ENCODE results near the gene AFF2. TPM values are rescaled to one million over a fixed set of nuclear protein-coding genes. Genes with fewer than 3 reads are reported as not detected.
A peak's percentile ranks its signal among the peaks of the same experiment; 100 is the strongest.

The AFF2 gene
- total RNA-seq, 1 donor from 2014 or later, result 10.9 TPM

DNA sequence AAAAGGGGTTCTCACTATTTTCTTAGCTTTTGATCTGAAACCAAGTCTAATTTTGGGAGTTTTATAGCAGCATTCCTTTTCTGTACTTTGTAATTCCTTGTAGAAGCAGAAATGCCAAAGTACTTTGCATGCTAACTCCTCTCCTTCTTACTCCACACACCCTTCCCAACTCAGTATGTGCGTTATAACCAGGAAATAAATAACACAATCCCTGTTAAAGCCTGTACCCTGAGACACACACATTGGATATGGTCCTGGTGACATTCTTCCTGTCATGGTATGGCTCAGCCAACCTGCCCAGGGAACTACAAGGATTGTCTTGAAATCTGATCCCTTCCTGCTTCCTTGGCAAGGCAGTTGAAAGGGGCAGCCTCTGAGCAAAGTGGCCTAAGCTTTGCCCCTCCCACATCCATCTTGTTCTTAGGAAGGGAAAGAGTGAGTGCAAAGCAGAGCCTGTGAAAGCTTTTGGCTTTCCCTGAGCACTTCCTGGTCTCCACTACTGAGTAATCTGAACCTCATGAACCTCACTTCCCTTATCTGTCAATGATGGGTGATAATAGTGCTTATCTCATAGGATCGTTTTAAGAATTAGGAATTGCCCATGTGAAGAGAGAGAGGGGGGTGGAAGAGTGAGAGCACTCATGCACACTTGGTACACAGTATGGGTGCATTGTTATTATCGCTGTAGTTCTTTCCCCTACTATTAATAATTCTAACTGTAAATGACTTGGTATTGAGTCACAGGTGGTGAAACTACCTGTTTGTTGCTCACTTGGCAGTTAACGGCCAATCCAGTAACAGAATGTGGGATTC lies 109.3 kb downstream of the AFF2 start:
- H3K36me3 ChIP-seq, result no peaks in the 10 kb centered on the region
- intact Hi-C loops (cut with DNase I), result no loop called here
- no peak overlapping the region for H3K27ac ChIP-seq
- DNase-seq, result no peak
- no peaks in the 10 kb centered on the region for H3K4me1 ChIP-seq
- H3K4me3 ChIP-seq, result no peak overlapping the region
- no peaks in the 10 kb centered on the region for H3K27me3 ChIP-seq (ENCODE audit: low read depth)
- TF ChIP-seq, protein P1, sequence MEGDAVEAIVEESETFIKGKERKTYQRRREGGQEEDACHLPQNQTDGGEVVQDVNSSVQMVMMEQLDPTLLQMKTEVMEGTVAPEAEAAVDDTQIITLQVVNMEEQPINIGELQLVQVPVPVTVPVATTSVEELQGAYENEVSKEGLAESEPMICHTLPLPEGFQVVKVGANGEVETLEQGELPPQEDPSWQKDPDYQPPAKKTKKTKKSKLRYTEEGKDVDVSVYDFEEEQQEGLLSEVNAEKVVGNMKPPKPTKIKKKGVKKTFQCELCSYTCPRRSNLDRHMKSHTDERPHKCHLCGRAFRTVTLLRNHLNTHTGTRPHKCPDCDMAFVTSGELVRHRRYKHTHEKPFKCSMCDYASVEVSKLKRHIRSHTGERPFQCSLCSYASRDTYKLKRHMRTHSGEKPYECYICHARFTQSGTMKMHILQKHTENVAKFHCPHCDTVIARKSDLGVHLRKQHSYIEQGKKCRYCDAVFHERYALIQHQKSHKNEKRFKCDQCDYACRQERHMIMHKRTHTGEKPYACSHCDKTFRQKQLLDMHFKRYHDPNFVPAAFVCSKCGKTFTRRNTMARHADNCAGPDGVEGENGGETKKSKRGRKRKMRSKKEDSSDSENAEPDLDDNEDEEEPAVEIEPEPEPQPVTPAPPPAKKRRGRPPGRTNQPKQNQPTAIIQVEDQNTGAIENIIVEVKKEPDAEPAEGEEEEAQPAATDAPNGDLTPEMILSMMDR (IDR thresholded peaks at IDR 0.05), result no peak
- peak; percentile 40 to 51 for ATAC-seq
- H3K9me3 ChIP-seq, result no peaks in the 10 kb centered on the region

DNA sequence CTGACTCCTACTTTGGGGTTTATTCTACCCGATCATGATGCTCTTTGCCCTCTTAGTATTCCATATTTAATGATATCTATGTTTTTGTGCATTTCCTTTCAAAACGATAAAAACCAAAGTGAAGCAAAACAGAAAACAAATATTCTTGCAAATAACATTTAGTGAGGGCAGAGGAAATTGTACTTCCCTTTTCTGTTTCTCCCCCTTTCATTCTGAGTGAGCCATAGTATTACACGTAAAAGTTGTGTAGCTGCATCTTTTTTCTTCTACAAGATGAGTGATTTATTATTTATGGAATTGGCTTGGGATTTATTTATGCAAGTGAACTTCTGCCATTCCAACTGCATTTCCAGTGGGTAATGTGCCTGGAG lies 109.9 kb downstream of the AFF2 start:
- no peak overlapping the region for H3K4me3 ChIP-seq
- H3K4me1 ChIP-seq, result no peaks in the 10 kb centered on the region
- no peaks in the 10 kb centered on the region for H3K36me3 ChIP-seq
- intact Hi-C loops (cut with DNase I), result no loop called here
- DNase-seq, result no peak
- H3K27me3 ChIP-seq (ENCODE audit: low read depth), result no peaks in the 10 kb centered on the region
- H3K27ac ChIP-seq, result no peak overlapping the region
- H3K9me3 ChIP-seq, result no peaks in the 10 kb centered on the region
- no peak for ATAC-seq
- TF ChIP-seq, protein P1 (IDR thresholded peaks at IDR 0.05), result no peak

DNA sequence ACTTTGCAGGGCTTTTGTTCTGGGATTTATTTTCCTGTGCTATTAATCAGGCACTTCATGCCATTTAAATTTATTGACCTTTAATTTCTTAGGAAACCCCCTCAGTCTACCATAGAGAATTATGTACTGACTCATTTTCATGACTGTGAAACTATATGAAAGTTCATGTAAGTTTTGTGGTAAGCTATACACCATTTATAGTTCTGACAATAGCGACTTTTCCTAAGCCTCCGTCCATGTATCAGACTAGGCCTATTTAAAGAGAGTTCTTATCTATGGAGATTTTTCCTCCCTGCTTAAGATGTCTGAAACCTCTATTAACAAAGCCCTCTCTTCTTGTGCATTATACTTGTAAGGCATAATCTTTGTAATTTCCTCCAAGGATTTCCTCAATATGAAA lies 111.6 kb downstream of the AFF2 start:
- intact Hi-C loops (cut with DNase I), result no loop called here
- H3K27ac ChIP-seq, result no peak overlapping the region
- TF ChIP-seq, protein P1 (IDR thresholded peaks at IDR 0.05), result no peak
- DNase-seq, result no peak
- no peak overlapping the region for H3K4me3 ChIP-seq
- H3K36me3 ChIP-seq, result no peaks in the 10 kb centered on the region
- H3K27me3 ChIP-seq (ENCODE audit: low read depth), result no peaks in the 10 kb centered on the region
- H3K4me1 ChIP-seq, result no peaks in the 10 kb centered on the region
- H3K9me3 ChIP-seq, result no peaks in the 10 kb centered on the region
- ATAC-seq, result no peak

DNA sequence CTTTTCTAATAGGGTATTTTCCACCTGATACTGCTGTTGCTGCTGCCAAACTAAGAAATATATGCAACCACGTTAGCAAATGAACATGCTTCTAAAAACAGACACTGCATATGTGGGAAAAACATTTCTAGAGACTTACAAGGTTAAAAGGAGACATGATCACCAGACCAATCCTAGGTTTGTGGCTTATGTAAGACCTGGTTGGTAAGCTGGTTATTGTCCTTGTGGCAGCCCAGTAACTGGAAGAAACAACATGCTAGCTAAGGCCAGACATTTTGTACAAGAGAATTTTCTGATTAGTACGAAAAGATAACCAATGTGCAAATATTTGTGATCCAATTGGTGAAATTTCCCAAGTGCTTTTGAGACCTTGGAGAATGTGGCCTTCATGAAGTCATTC lies 112.0 kb downstream of the AFF2 start:
- no peaks in the 10 kb centered on the region for H3K36me3 ChIP-seq
- H3K27me3 ChIP-seq (ENCODE audit: low read depth), result no peaks in the 10 kb centered on the region
- TF ChIP-seq, protein P1 (IDR thresholded peaks at IDR 0.05), result no peak
- no peak overlapping the region for H3K4me3 ChIP-seq
- intact Hi-C loops (cut with DNase I), result no loop called here
- no peaks in the 10 kb centered on the region for H3K4me1 ChIP-seq
- no peaks in the 10 kb centered on the region for H3K9me3 ChIP-seq
- no peak for DNase-seq
- H3K27ac ChIP-seq, result no peak overlapping the region
- no peak for ATAC-seq

- TF ChIP-seq, protein P1 (IDR thresholded peaks at IDR 0.05), result no peak
Observed at GRCh38 chrX:148613636-148614035, 113.2 kb downstream of the AFF2 start.

More at GRCh38 chrX:148613636-148614035, 113.2 kb downstream of the AFF2 start:
- H3K36me3 ChIP-seq, result no peaks in the 10 kb centered on the region
- ATAC-seq (no peak), DNase-seq (no peak)
- H3K9me3 ChIP-seq, result no peaks in the 10 kb centered on the region
- intact Hi-C loops (cut with DNase I), result no loop called here
- H3K4me1 ChIP-seq, result no peaks in the 10 kb centered on the region
- H3K27me3 ChIP-seq (ENCODE audit: low read depth), result no peaks in the 10 kb centered on the region
- H3K27ac ChIP-seq, result no peak overlapping the region
- no peak overlapping the region for H3K4me3 ChIP-seq
